ENCODE measurements around the gene CALN1. TPM values are rescaled to one million over a fixed set of nuclear protein-coding genes. Genes with fewer than 3 reads are reported as not detected.

CALN1 gene
- total RNA-seq, 2 donors from 2014 or later: 0.52 to 1.6 TPM

- Histone ChIP-seq H3K27me3 (no peaks in the 10 kb centered on the region), H3K27ac (no peak overlapping the region), H3K4me3 (no peak overlapping the region), H3K36me3 (replicated peaks in 1 of 2; ENCODE audit: insufficient read depth in 1 of 2, low read depth in 2 of 2) (no peaks in the 10 kb centered on the region), H3K9me3 (no peaks in the 10 kb centered on the region), H3K4me1 (no peaks in the 10 kb centered on the region)
- WGBS, 2 donors: 67 to 71% methylated on average over 5 of the region's 5 CpGs
- intact Hi-C loops (cut with DNase I): no loop called here
- DNase-seq: no peak
- TF ChIP-seq CTCF (IDR thresholded peaks at IDR 0.05): no peak
- TF ChIP-seq POLR2A (IDR thresholded peaks at IDR 0.05): no peak
- ATAC-seq: no peak
These were observed 526.7 kb downstream of the CALN1 start for GRCh38 chr7:71885487-71885886.

GRCh38 chr7:71883415-71883814 is 528.7 kb downstream of the CALN1 start:
- WGBS, 2 donors: 74 to 78% methylated on average over 5 of the region's 5 CpGs
- DNase-seq (no peak), ATAC-seq (no peak)
- Histone ChIP-seq H3K36me3 (replicated peaks in 1 of 2; ENCODE audit: insufficient read depth in 1 of 2, low read depth in 2 of 2) (no peaks in the 10 kb centered on the region), H3K4me3 (no peak overlapping the region), H3K27ac (no peak overlapping the region), H3K4me1 (no peaks in the 10 kb centered on the region), H3K9me3 (no peaks in the 10 kb centered on the region), H3K27me3 (no peaks in the 10 kb centered on the region)
- intact Hi-C loops (cut with DNase I): no loop called here
- TF ChIP-seq CTCF (IDR thresholded peaks at IDR 0.05) (no peak), POLR2A (IDR thresholded peaks at IDR 0.05) (no peak)

GRCh38 chr7:71871446-71871845 is 540.7 kb downstream of the CALN1 start:
- Histone ChIP-seq H3K27me3 (no peaks in the 10 kb centered on the region), H3K4me1 (no peaks in the 10 kb centered on the region), H3K9me3 (no peaks in the 10 kb centered on the region), H3K4me3 (no peak overlapping the region), H3K27ac (no peak overlapping the region), H3K36me3 (replicated peaks in 1 of 2; ENCODE audit: insufficient read depth in 1 of 2, low read depth in 2 of 2) (no peaks in the 10 kb centered on the region)
- no peak for DNase-seq
- no peak for ATAC-seq
- TF ChIP-seq POLR2A (IDR thresholded peaks at IDR 0.05) (no peak), CTCF (IDR thresholded peaks at IDR 0.05) (peak in 2 of 7 experiments; percentile 9 to 24)
- intact Hi-C loops (cut with DNase I): no loop called here
- 61 to 72% methylated on average over 3 to 4 of the region's 4 CpGs for whole genome bisulfite sequencing, 2 donors

GRCh38 chr7:71870812-71871211 is 541.3 kb downstream of the CALN1 start:
- ATAC-seq: no peak
- WGBS, 2 donors: 42 to 43% methylated on average over 2 of the region's 2 CpGs
- Histone ChIP-seq H3K4me3 (no peak overlapping the region), H3K27ac (no peak overlapping the region), H3K9me3 (no peaks in the 10 kb centered on the region), H3K27me3 (no peaks in the 10 kb centered on the region), H3K36me3 (replicated peaks in 1 of 2; ENCODE audit: insufficient read depth in 1 of 2, low read depth in 2 of 2) (no peaks in the 10 kb centered on the region), H3K4me1 (no peaks in the 10 kb centered on the region)
- DNase-seq: no peak
- TF ChIP-seq CTCF (IDR thresholded peaks at IDR 0.05) (no peak), POLR2A (IDR thresholded peaks at IDR 0.05) (no peak)
- intact Hi-C loops (cut with DNase I): no loop called here

GRCh38 chr7:71868797-71869196 is 543.3 kb downstream of the CALN1 start:
- Histone ChIP-seq H3K27me3 (no peaks in the 10 kb centered on the region), H3K4me1 (no peaks in the 10 kb centered on the region), H3K9me3 (no peaks in the 10 kb centered on the region), H3K27ac (no peak overlapping the region), H3K36me3 (replicated peaks in 1 of 2; ENCODE audit: insufficient read depth in 1 of 2, low read depth in 2 of 2) (no peaks in the 10 kb centered on the region), H3K4me3 (no peak overlapping the region)
- 63 to 64% methylated on average over 1 of the region's 1 CpG for WGBS, 2 donors
- ATAC-seq: no peak
- intact Hi-C loops (cut with DNase I): no loop called here
- TF ChIP-seq CTCF (IDR thresholded peaks at IDR 0.05) (no peak), POLR2A (IDR thresholded peaks at IDR 0.05) (no peak)
- peak in 1 of 4 donors; percentile 7 for DNase-seq
